ELR (cell line): ENCODE data around the gene ACTL8.

Source experiments
- DNase-seq: peaks from one replicate; pipeline ENCODE4 v3.0.0-alpha.2; 2015; ENCODE audit warnings: low read depth

ACTL8 gene

GRCh38 chr1:17845583-17845982 lies 90.5 kb downstream of the ACTL8 start:
- DNase-seq: no peak

- DNase-seq: no peak
Observed at GRCh38 chr1:17846341-17846740, 91.2 kb downstream of the ACTL8 start.

GRCh38 chr1:17847111-17847510 lies 92.0 kb downstream of the ACTL8 start:
- no peak for DNase-seq

GRCh38 chr1:17849216-17849615 lies 94.1 kb downstream of the ACTL8 start:
- peak; percentile 38 for DNase-seq

- no peak for DNase-seq
Observed at GRCh38 chr1:17851056-17851455, 95.9 kb downstream of the ACTL8 start.

- no peak for DNase-seq
Observed at GRCh38 chr1:17852383-17852782, 97.2 kb downstream of the ACTL8 start.

GRCh38 chr1:17853241-17853935 lies 98.3 kb downstream of the ACTL8 start:
- DNase-seq: no peak

- no peak for DNase-seq
Observed at GRCh38 chr1:17856496-17857108, 101.5 kb downstream of the ACTL8 start.

GRCh38 chr1:17857109-17857499 lies 102.0 kb downstream of the ACTL8 start:
- DNase-seq: no peak

- no peak for DNase-seq
Observed at GRCh38 chr1:17857996-17858395, 102.9 kb downstream of the ACTL8 start.

- DNase-seq: no peak
Observed at GRCh38 chr1:17860812-17861211, 105.7 kb downstream of the ACTL8 start.

GRCh38 chr1:17861685-17862084 lies 106.6 kb downstream of the ACTL8 start:
- DNase-seq: no peak

GRCh38 chr1:17862121-17862520 lies 107.0 kb downstream of the ACTL8 start:
- DNase-seq: no peak

- DNase-seq: peak; percentile 94
Observed at GRCh38 chr1:17865912-17866739, 111.0 kb downstream of the ACTL8 start.

GRCh38 chr1:17866740-17867029 lies 111.6 kb downstream of the ACTL8 start:
- DNase-seq: no peak

- no peak for DNase-seq
Observed at GRCh38 chr1:17867470-17867869, 112.3 kb downstream of the ACTL8 start.

- no peak for DNase-seq
Observed at GRCh38 chr1:17869815-17870214, 114.7 kb downstream of the ACTL8 start.

- DNase-seq: no peak
Observed at GRCh38 chr1:17870679-17871078, 115.5 kb downstream of the ACTL8 start.

GRCh38 chr1:17873007-17873675 lies 118.0 kb downstream of the ACTL8 start:
- no peak for DNase-seq

- peak; percentile 94 for DNase-seq
Observed at GRCh38 chr1:17874231-17874630, 119.1 kb downstream of the ACTL8 start.

GRCh38 chr1:17874710-17875109 lies 119.6 kb downstream of the ACTL8 start:
- peak; percentile 71 for DNase-seq

GRCh38 chr1:17875171-17875881 lies 120.2 kb downstream of the ACTL8 start:
- DNase-seq: peak; percentile 88
